H1 (cell line): ENCODE measurements around the gene UBQLN4. TPM values are rescaled to one million over a fixed set of nuclear protein-coding genes. Genes with fewer than 3 reads are reported as not detected.

Source experiments
- CTCF ChIA-PET: fragments of 300-600 bp; sonication (Branson Sonifier 250); formaldehyde crosslinking; loops from one replicate; lab custom pipeline; 2021; ENCODE audit not compliant: partially characterized antibody; lab: Charles Lee
- POLR2A ChIA-PET: fragments of 300-600 bp; sonication (Branson Sonifier 250); formaldehyde crosslinking; loops from one replicate; lab custom pipeline; 2021; ENCODE audit warnings: inconsistent platforms; ENCODE audit not compliant: partially characterized antibody; lab: Charles Lee
- DNase-seq, 2 experiments: peaks; one replicate each; pipeline versions ENCODE4 v3.0.0 to v3.0.0-alpha.2; 2010 to 2022; ENCODE audit warnings: low spot score in 2 of 2, low read depth in 1 of 2, mixed read lengths in 1 of 2
- FAIRE-seq: peaks from 2 replicates; lab custom pipeline; 2011; peaks lifted over from hg19 to GRCh38; lab: Jason Lieb, UNC
- H2AFZ ChIP-seq: 2 replicates; pipeline ENCODE4 v1.8.1; 2012; ENCODE audit warnings: low read length, inconsistent platforms
- H2AK5ac ChIP-seq: 2 replicates; pipeline ENCODE4 v1.6.1; 2013; ENCODE audit warnings: low read depth, low read length
- H2BK120ac ChIP-seq: replicated peaks from 2 replicates; pipeline ENCODE3; 2013; ENCODE audit warnings: low read depth, low read length, inconsistent platforms
- H2BK12ac ChIP-seq: 2 replicates; pipeline ENCODE4 v1.6.1; 2013; ENCODE audit warnings: low read depth, low read length
- H2BK15ac ChIP-seq: 2 replicates; pipeline ENCODE4 v1.6.1; 2013; ENCODE audit warnings: low read length
- H2BK20ac ChIP-seq: 2 replicates; pipeline ENCODE4 v1.6.1; 2013; ENCODE audit warnings: low read length
- H2BK5ac ChIP-seq: 2 replicates; pipeline ENCODE4 v1.6.1; 2013; ENCODE audit warnings: low read depth, low read length
- H3K14ac ChIP-seq: 2 replicates; pipeline ENCODE4 v1.6.1; 2013; ENCODE audit warnings: inconsistent platforms; ENCODE audit not compliant: insufficient read length
- H3K18ac ChIP-seq: 2 replicates; pipeline ENCODE4 v1.6.1; 2013; ENCODE audit warnings: low read length; ENCODE audit errors: extremely low read depth
- H3K23ac ChIP-seq: 2 replicates; pipeline ENCODE4 v1.6.1; 2013; ENCODE audit warnings: inconsistent platforms; ENCODE audit not compliant: insufficient read length
- H3K23me2 ChIP-seq: 2 replicates; pipeline ENCODE4 v1.6.1; 2013; ENCODE audit warnings: low read depth, low read length
- H3K27ac ChIP-seq: 2 replicates; pipeline ENCODE4 v1.6.1; 2011; ENCODE audit warnings: low read depth, low read length, inconsistent platforms
- H3K27me3 ChIP-seq, 4 experiments: replicated peaks in 1 of 4; 1 replicate in 1 of 4; 2 replicates in 3 of 4; pipeline versions ENCODE4 v1.6.1 to v1.8.1; 2011 to 2013; ENCODE audit warnings: low read length in 3 of 4, mild to moderate bottlenecking in 3 of 4, inconsistent platforms in 2 of 4, mixed read lengths in 2 of 4, moderate library complexity in 1 of 4; ENCODE audit not compliant: control insufficient read depth in 3 of 4, insufficient read depth in 3 of 4; ENCODE audit errors: extremely low read depth in 1 of 4
- H3K36me3 ChIP-seq, 4 experiments: 2 replicates each; pipeline versions ENCODE4 v1.6.1 to v1.8.1; 2011 to 2013; ENCODE audit warnings: mild to moderate bottlenecking in 4 of 4, low read length in 3 of 4, moderate library complexity in 2 of 4, control low read depth in 1 of 4, inconsistent platforms in 1 of 4; ENCODE audit not compliant: insufficient read depth in 4 of 4, control insufficient read depth in 2 of 4
- H3K4ac ChIP-seq: replicated peaks from 2 replicates; pipeline ENCODE3; 2013; ENCODE audit warnings: low read length, low read depth, mixed read lengths, inconsistent platforms; ENCODE audit not compliant: insufficient read length
- H3K4me1 ChIP-seq, 4 experiments: replicated peaks in 1 of 4; 1 replicate in 1 of 4; 2 replicates in 3 of 4; pipeline versions ENCODE4 v1.6.1 to v1.8.1; 2011 to 2013; ENCODE audit warnings: low read length in 3 of 4, inconsistent platforms in 2 of 4, mixed read lengths in 1 of 4; ENCODE audit not compliant: insufficient read depth in 4 of 4, control insufficient read depth in 3 of 4
- H3K4me2 ChIP-seq, 2 experiments: 2 replicates each; pipeline versions ENCODE4 v1.6.1 to v1.8.1; 2011 to 2013; ENCODE audit warnings: low read depth in 2 of 2, low read length in 2 of 2, control low read depth in 1 of 2, inconsistent platforms in 1 of 2, mild to moderate bottlenecking in 1 of 2; ENCODE audit not compliant: insufficient read depth in 1 of 2
- H3K4me3 ChIP-seq, 4 experiments: fragments of 200-600, 300-600 bp in 1 of 4; sonication (generic), shearing (Covaris generic), sonication (Bioruptor Twin) in 1 of 4; 2 replicates each; pipeline versions ENCODE4 v1.5.1 to v1.8.1; 2011 to 2016; ENCODE audit warnings: low read length in 4 of 4, low read depth in 3 of 4, control low read depth in 2 of 4, inconsistent platforms in 2 of 4, mild to moderate bottlenecking in 2 of 4, mixed read lengths in 1 of 4, moderate library complexity in 1 of 4; ENCODE audit not compliant: insufficient read depth in 2 of 4; ENCODE audit errors: extremely low read depth in 1 of 4
- H3K56ac ChIP-seq: replicated peaks from 2 replicates; pipeline ENCODE3; 2013; ENCODE audit warnings: low read depth, mild to moderate bottlenecking, mixed read lengths, low read length, inconsistent platforms; ENCODE audit not compliant: insufficient read length
- H3K79me1 ChIP-seq: 2 replicates; pipeline ENCODE4 v1.6.1; 2013; ENCODE audit warnings: low read depth, low read length, control low read depth
- H3K79me2 ChIP-seq, 2 experiments: 2 replicates each; pipeline versions ENCODE4 v1.6.1 to v1.8.1; 2012 to 2013; ENCODE audit warnings: low read length in 2 of 2, mild to moderate bottlenecking in 2 of 2, inconsistent platforms in 1 of 2; ENCODE audit not compliant: insufficient read depth in 2 of 2, control insufficient read depth in 1 of 2
- H3K9ac ChIP-seq, 4 experiments: replicated peaks in 1 of 4; 1 replicate in 1 of 4; 2 replicates in 3 of 4; pipeline versions ENCODE4 v1.6.1 to v1.8.1; 2011 to 2013; ENCODE audit warnings: low read depth in 3 of 4, low read length in 3 of 4, control low read depth in 2 of 4, mild to moderate bottlenecking in 2 of 4, moderate library complexity in 2 of 4, inconsistent platforms in 1 of 4; ENCODE audit errors: extremely low read depth in 1 of 4
- H3K9me3 ChIP-seq, 2 experiments: 2 replicates each; pipeline versions ENCODE4 v1.6.1 to v1.8.1; 2012 to 2013; ENCODE audit warnings: mild to moderate bottlenecking in 2 of 2, moderate library complexity in 2 of 2, control low read depth in 1 of 2, inconsistent platforms in 1 of 2, low read depth in 1 of 2, low read length in 1 of 2, mixed read lengths in 1 of 2; ENCODE audit not compliant: insufficient read depth in 2 of 2
- H4K20me1 ChIP-seq, 2 experiments: replicated peaks in 1 of 2; 2 replicates each; pipeline versions ENCODE3 to v1.8.1; 2011 to 2013; ENCODE audit warnings: inconsistent platforms in 2 of 2, low read length in 2 of 2, mild to moderate bottlenecking in 1 of 2; ENCODE audit not compliant: insufficient read depth in 2 of 2, control insufficient read depth in 1 of 2
- H4K5ac ChIP-seq: 2 replicates; pipeline ENCODE4 v1.6.1; 2013; ENCODE audit warnings: low read length, low read depth, mixed read lengths, inconsistent platforms; ENCODE audit not compliant: insufficient read length
- H4K8ac ChIP-seq: 2 replicates; pipeline ENCODE4 v1.8.0; 2013; ENCODE audit warnings: mild to moderate bottlenecking, moderate library complexity, low read length, inconsistent platforms; ENCODE audit not compliant: insufficient read depth; ENCODE audit errors: extremely low read depth
- H4K91ac ChIP-seq: replicated peaks from 2 replicates; pipeline ENCODE3; 2013; ENCODE audit warnings: low read length, mixed read lengths, inconsistent platforms; ENCODE audit not compliant: insufficient read length
- ATF3 ChIP-seq: IDR thresholded peaks from 2 replicates; pipeline ENCODE4 v1.6.1; 2011; ENCODE audit warnings: low read depth, mild to moderate bottlenecking, low read length; ENCODE audit not compliant: insufficient read depth
- CTCF ChIP-seq, 3 experiments: IDR thresholded peaks; 1 replicate in 2 of 3; 2 replicates in 1 of 3; pipeline versions ENCODE4 v1.5.1 to v1.6.1; 2011; ENCODE audit warnings: low read length in 3 of 3, mild to moderate bottlenecking in 3 of 3, inconsistent platforms in 2 of 3, low read depth in 1 of 3, moderate library complexity in 1 of 3; ENCODE audit not compliant: insufficient read depth in 1 of 3; ENCODE audit errors: control extremely low read depth in 1 of 3
- RAD21 ChIP-seq, 2 experiments: IDR thresholded peaks in 1 of 2; conservative IDR thresholded peaks in 1 of 2; 2 replicates each; pipeline ENCODE4 v1.6.1; 2011; ENCODE audit warnings: low read depth in 2 of 2, low read length in 2 of 2, improper control_type of control experiment in 1 of 2, inconsistent platforms in 1 of 2, mild to moderate bottlenecking in 1 of 2, moderate library complexity in 1 of 2
- RBBP5 ChIP-seq: IDR thresholded peaks from 2 replicates; pipeline ENCODE4 v1.7.1; 2012; ENCODE audit warnings: low read depth, mild to moderate bottlenecking, inconsistent platforms, low read length, moderate library complexity, borderline replicate concordance
- SAP30 ChIP-seq: fragments of 300-600 bp; sonication (generic); IDR thresholded peaks from 2 replicates; pipeline ENCODE4 v1.7.1; 2012; ENCODE audit warnings: low read length, moderate library complexity, mild to moderate bottlenecking, inconsistent platforms; ENCODE audit not compliant: insufficient read depth, insufficient replicate concordance
- WGBS, 2 experiments: shearing (Covaris generic) in 1 of 2; methylation state at CpG; one replicate each; pipeline versions ENCODE4 v1.1.6 to v1.1.7; 2013 to 2015; ENCODE audit warnings: low lambda C conversion rate in 2 of 2, mixed read lengths in 2 of 2, inconsistent platforms in 1 of 2, low coverage in 1 of 2, missing lambda C conversion rate in 1 of 2; ENCODE audit not compliant: insufficient replicate concordance in 2 of 2, insufficient coverage in 1 of 2, insufficient read length in 1 of 2; ENCODE audit errors: extremely low coverage in 1 of 2, missing lambda C conversion rate in 1 of 2; 5-methylcytosine and 5-hydroxymethylcytosine counted together
- polyA plus RNA-seq, 7 experiments: library from polyadenylated mRNA; depleted of rRNA in 3 of 7; stranded (reverse) in 5 of 7; unstranded in 2 of 7; fragments of >200 nt in 5 of 7; fragments of 200-250 nt in 2 of 7; gene quantifications; 1 replicate in 5 of 7; 2 replicates in 1 of 7; 4 replicates in 1 of 7; pipeline versions ENCODE4 v1.2.1 to v1.2.3, GENCODE V29; 2011 to 2013; ENCODE audit warnings: missing spikeins in 2 of 7, mixed read lengths in 2 of 7
- total RNA-seq: library from RNA; stranded (reverse); fragmentation: NEBNext Ultra II Directional; extraction: Animal tissue kit (Norgen Biotek cat#: 25700); gene quantifications from 2 replicates; pipeline ENCODE4 v1.2.1, GENCODE V29; 2021

UBQLN4 gene
- total and polyA plus RNA-seq, 2 of the 8 experiments (the other 6 are each of a cell fraction or from before 2014, with no cell fraction given): 37.7 to 52.0 TPM

GRCh38 chr1:156052862-156053767 is 483 bp downstream of the UBQLN4 start:
- H3K4me1 ChIP-seq: peaks cover 0 to 6% (median 0%) of the 10 kb centered on the region in 4 experiments; a peak in 2 of 7 replicates
- WGBS, 2 experiments: 1% methylated on average over 24 of the region's 63 CpGs; no CpG with 5 or more reads in 1 of the 2 experiments
- H2BK20ac ChIP-seq: no peak overlapping the region
- H3K9ac ChIP-seq: peak overlapping the region in 3 of 4 experiments; percentile 29 to 57 (median 42); a peak in 5 of 7 replicates
- H3K56ac ChIP-seq: peak overlapping the region; percentile 7
- H3K36me3 ChIP-seq: peaks cover 14 to 24% (median 20%) of the 10 kb centered on the region in 4 experiments; a peak in 7 of 8 replicates
- H3K27ac ChIP-seq: no peak overlapping the region
- H2BK5ac ChIP-seq: peak overlapping the region; percentile 66; the same call in 1 of the 2 replicates
- no peak for FAIRE-seq
- no peak overlapping the region for H3K4ac ChIP-seq
- H3K23me2 ChIP-seq: peaks cover 14% of the 10 kb centered on the region
- H3K4me2 ChIP-seq: peak overlapping the region; percentile 57 to 71
- CTCF ChIA-PET: interaction anchor here (0.7 to 12.9 kb wide), 21 partner anchors 10 to 394 kb away, joined by 3 to 139 read pairs (median 4); partner anchors contain the start of gene SSR2
- peak overlapping the region; percentile 11; the same call in 1 of the 2 replicates for H2AFZ ChIP-seq
- peak overlapping the region; percentile 68; the same call in 1 of the 2 replicates for H3K18ac ChIP-seq
- H2AK5ac ChIP-seq: no peak overlapping the region
- H3K9me3 ChIP-seq: no peaks in the 10 kb centered on the region
- H3K4me3 ChIP-seq: peak overlapping the region; percentile 80 to 97 (median 94)
- peak overlapping the region; percentile 49 for H4K91ac ChIP-seq
- DNase-seq: peak in 1 of 2 experiments; percentile 94
- H3K23ac ChIP-seq: no peak overlapping the region
- no peak overlapping the region for H2BK120ac ChIP-seq
- H3K27me3 ChIP-seq: no peaks in the 10 kb centered on the region
- peaks cover 3% of the 10 kb centered on the region for H3K79me1 ChIP-seq
- POLR2A ChIA-PET: interaction anchor here (0.7 to 3.7 kb wide), 18 partner anchors 10 to 194 kb away, joined by 3 to 37 read pairs (median 4); partner anchors contain the start of genes ARHGEF2, KHDC4, MEX3A and RAB25
- no peak overlapping the region for H4K5ac ChIP-seq
- H4K8ac ChIP-seq: peak overlapping the region; percentile 58
- H4K20me1 ChIP-seq: peaks cover 2% of the 10 kb centered on the region in 2 experiments
- no peak overlapping the region for H2BK12ac ChIP-seq
- H3K14ac ChIP-seq: no peak overlapping the region
- no peak overlapping the region for H2BK15ac ChIP-seq
- peaks cover 0 to 28% of the 10 kb centered on the region in 2 experiments; a peak in 3 of 4 replicates for H3K79me2 ChIP-seq
- TF ChIP-seq CTCF (IDR thresholded peaks at IDR 0.05; ENCODE audit: control extremely low read depth in 1 of 3, insufficient read depth in 1 of 3, low read depth in 1 of 3, low read length in 3 of 3): peak; percentile 44 to 65 (median 48); a peak in 3 of 4 replicates
- TF ChIP-seq RBBP5: 0 out of 2 replicates have a peak, but pooled peaks have one; percentile 19
- peak; percentile 75 for TF ChIP-seq SAP30
- no peak for TF ChIP-seq ATF3
- peak in 1 of 2 experiments; percentile 35; a peak in 2 of 4 replicates for TF ChIP-seq RAD21 (IDR thresholded peaks at IDR 0.05 in 1 of 2, conservative IDR thresholded peaks at IDR 0.05 in 1 of 2; ENCODE audit: low read depth in 2 of 2, low read length in 2 of 2)
